ENCODE measurements around the gene KLF6.

- TF ChIP-seq CTCF (IDR thresholded peaks at IDR 0.05; ENCODE audit: extremely low read depth in 1 of 2, insufficient read depth in 1 of 2, low read depth in 1 of 2, low read length in 2 of 2) (no peak), EZH2 (IDR thresholded peaks at IDR 0.05; ENCODE audit: borderline replicate concordance, low read depth, low read length, severe bottlenecking) (no peak), MAX (IDR thresholded peaks at IDR 0.05; ENCODE audit: insufficient read depth, insufficient read length) (no peak), POLR2A (IDR thresholded peaks at IDR 0.05; ENCODE audit: low read depth, low read length) (no peak), POLR2AphosphoS5 (IDR thresholded peaks at IDR 0.05; ENCODE audit: insufficient read depth, low read depth, low read length) (no peak), FOS (IDR thresholded peaks at IDR 0.05; ENCODE audit: borderline replicate concordance, insufficient read depth, low read length) (no peak), GATA2 (IDR thresholded peaks at IDR 0.05; ENCODE audit: insufficient read depth, insufficient read length, low read depth, low read length) (no peak)
Observed at GRCh38 chr10:3746634-3747033, 38.4 kb downstream of the KLF6 start.

All from endothelial cell of umbilical vein (primary cell).